ENCODE data around the gene SFXN5.

The SFXN5 gene

GRCh38 chr2:72999729-73000725 is 71.5 kb downstream of the SFXN5 start:
- Histone ChIP-seq H3K4me1 (peaks cover 0 to under 1% (median 0%) of the 10 kb centered on the region in 4 donors), H3K27me3 (no peaks in the 10 kb centered on the region), H3K36me3 (peaks cover 0 to 17% (median 0%) of the 10 kb centered on the region in 3 donors), H3K27ac (no peak overlapping the region), H3K4me3 (no peak overlapping the region), H3K9me3 (no peaks in the 10 kb centered on the region)
- intact Hi-C loops (cut with DNase I; ENCODE audit: low total_unique reads) = no loop called here
- DNase-seq = peak in 1 of 2 donors; percentile 52
- TF ChIP-seq CTCF (IDR thresholded peaks at IDR 0.05) = no peak

GRCh38 chr2:72998724-72999123 is 72.8 kb downstream of the SFXN5 start:
- peak in 1 of 2 donors; percentile 28 for DNase-seq
- Histone ChIP-seq H3K36me3 (peaks cover 0 to 17% (median 0%) of the 10 kb centered on the region in 3 donors), H3K4me3 (no peak overlapping the region), H3K27ac (no peak overlapping the region), H3K27me3 (no peaks in the 10 kb centered on the region), H3K9me3 (no peaks in the 10 kb centered on the region), H3K4me1 (no peaks in the 10 kb centered on the region)
- intact Hi-C loops (cut with DNase I; ENCODE audit: low total_unique reads) = no loop called here
- no peak for TF ChIP-seq CTCF (IDR thresholded peaks at IDR 0.05)

GRCh38 chr2:72998234-72998651 is 73.3 kb downstream of the SFXN5 start:
- intact Hi-C loops (cut with DNase I; ENCODE audit: low total_unique reads) = no loop called here
- Histone ChIP-seq H3K36me3 (peaks cover 0 to 17% (median 0%) of the 10 kb centered on the region in 3 donors), H3K27me3 (no peaks in the 10 kb centered on the region), H3K4me1 (no peaks in the 10 kb centered on the region), H3K27ac (no peak overlapping the region), H3K4me3 (no peak overlapping the region), H3K9me3 (no peaks in the 10 kb centered on the region)
- peak in 1 of 2 donors; percentile 56 for DNase-seq
- no peak for TF ChIP-seq CTCF (IDR thresholded peaks at IDR 0.05)

- Histone ChIP-seq H3K27me3 (no peaks in the 10 kb centered on the region), H3K4me3 (no peak overlapping the region), H3K9me3 (no peaks in the 10 kb centered on the region), H3K4me1 (no peaks in the 10 kb centered on the region), H3K36me3 (peaks cover 0 to 14% (median 0%) of the 10 kb centered on the region in 3 donors), H3K27ac (no peak overlapping the region)
- intact Hi-C loops (cut with DNase I; ENCODE audit: low total_unique reads) = no loop called here
- peak in 1 of 2 donors; percentile 50 for DNase-seq
- TF ChIP-seq CTCF (IDR thresholded peaks at IDR 0.05) = no peak
Observed at GRCh38 chr2:72996117-72996502, 75.4 kb downstream of the SFXN5 start.

GRCh38 chr2:72995430-72996116 is 75.9 kb downstream of the SFXN5 start:
- no peak overlapping the region for H3K4me3 ChIP-seq
- H3K27me3 ChIP-seq = no peaks in the 10 kb centered on the region
- H3K36me3 ChIP-seq = peaks cover 0 to 12% (median 0%) of the 10 kb centered on the region in 3 donors
- intact Hi-C loops (cut with DNase I; ENCODE audit: low total_unique reads) = no loop called here
- no peak overlapping the region for H3K27ac ChIP-seq
- peaks cover 0 to 2% (median 0%) of the 10 kb centered on the region in 4 donors for H3K4me1 ChIP-seq
- H3K9me3 ChIP-seq = no peaks in the 10 kb centered on the region
- peak in 1 of 2 donors; percentile 48 for DNase-seq
- no peak for TF ChIP-seq CTCF (IDR thresholded peaks at IDR 0.05)
